Glomerular visceral epithelial cell (primary cell): ENCODE measurements around the gene IL13.
"Not testable (repeated sequence)": the region's sequence is repeated elsewhere in the genome, so short reads cannot be mapped to it uniquely, and the experiment has no call there.

ENCODE experiments used
- DNase-seq: peaks from one replicate; pipeline ENCODE4 v3.0.0-alpha.2; 2016; ENCODE audit errors: extremely low spot score

IL13 gene

DNA sequence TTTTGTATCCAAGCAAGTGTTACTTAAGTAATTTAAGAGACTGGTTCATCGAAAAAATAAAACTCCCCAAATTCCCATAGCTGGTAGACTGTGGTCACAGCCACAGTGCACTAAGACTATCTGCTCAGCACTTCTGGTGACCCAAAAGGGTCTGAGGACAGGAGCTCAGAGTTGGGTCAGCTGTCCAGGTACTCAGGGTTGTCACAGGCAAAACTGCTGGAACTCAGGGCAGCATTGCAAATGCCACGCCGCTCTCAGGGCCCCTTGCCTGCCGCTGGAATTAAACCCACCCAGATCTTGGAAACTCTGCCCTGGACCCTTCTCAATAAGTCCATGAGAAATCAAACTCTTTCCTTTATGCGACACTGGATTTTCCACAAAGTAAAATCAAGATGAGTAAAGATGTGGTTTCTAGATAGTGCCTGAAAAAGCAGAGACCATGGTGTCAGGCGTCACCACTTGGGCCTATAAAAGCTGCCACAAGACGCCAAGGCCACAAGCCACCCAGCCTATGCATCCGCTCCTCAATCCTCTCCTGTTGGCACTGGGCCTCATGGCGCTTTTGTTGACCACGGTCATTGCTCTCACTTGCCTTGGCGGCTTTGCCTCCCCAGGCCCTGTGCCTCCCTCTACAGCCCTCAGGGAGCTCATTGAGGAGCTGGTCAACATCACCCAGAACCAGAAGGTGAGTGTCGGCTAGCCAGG is at the start of gene IL13:
Gene IL13 (plus strand): TSS at position 498 of the 705 bp plus-strand sequence. CDS start 14 bp downstream, at position 512.
- DNase-seq = no peak

DNA sequence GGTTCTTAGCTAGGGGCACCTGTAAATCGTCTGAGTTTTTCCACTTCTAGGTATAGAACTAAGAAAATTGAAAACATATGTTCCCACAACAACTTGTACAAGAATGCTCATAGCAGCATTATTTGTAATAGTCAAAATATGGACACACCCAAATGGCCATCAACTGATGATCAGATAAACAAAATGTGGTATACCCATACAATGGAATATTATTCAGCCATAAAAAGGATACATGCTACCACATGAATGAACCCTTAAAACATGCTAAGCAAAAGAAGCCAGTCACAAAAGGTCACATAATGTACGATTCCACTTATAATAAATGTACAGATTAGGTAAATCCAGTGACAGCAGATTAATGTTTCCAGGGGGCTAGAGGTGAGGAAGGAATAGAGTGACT is 46.0 kb upstream of the IL13 start:
- DNase-seq = no peak

DNA sequence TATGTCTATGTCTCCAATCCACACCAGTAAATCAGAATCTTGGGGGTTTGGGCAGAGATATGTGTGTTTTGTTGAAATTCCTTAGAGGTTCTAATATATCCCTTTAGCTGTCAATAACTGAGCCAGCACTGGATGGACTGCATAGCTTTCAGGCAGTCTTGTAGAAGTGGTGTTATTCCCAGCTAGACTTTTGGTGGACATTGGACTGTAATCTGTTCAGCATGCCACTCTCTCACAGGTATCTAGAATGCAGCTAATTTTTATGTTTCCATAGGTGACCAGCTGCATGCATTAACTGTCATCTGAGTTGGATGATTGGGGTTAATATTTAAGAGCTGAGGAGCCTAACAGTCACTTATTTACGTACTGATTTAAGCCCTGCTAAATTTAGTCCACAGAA is 45.1 kb upstream of the IL13 start:
- DNase-seq = no peak

DNA sequence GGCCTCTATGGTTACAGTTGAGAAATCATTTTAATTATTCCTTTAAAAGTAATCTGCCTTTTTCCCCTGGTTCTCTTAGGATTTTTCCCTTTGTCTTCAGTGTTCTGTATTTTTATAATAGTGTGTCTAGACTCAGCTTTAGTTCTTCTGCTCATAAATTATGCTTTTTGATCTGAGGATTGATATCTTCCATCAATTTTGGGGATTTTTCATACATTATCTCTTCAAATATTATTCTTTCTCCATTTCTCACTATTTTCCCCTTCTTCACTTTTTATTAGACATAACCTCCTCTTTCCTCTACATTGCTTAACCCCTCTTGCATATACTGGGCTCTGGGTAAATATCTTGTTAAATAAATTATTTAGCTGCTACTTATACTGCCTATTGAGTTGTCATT is 36.3 kb upstream of the IL13 start:
- no peak for DNase-seq

DNA sequence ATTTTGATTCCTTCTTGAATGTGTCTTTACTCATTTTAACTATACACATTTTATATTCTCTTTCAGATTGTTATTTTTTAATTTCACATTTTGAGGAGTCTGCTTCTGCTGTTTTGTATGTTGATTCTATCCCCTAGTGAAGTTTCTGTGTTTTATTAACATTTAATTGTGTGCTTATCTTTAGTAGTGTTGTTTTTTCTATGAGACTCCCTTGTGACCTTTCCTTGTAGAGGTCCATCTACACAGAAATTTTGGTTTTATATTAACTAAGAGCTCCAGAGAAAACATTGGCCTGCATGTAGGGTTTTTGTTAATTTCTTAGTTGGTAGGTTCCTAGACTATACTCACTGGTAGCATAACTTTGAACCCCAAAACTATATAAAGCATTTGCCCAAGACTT is 35.4 kb upstream of the IL13 start:
- no peak for DNase-seq

DNA sequence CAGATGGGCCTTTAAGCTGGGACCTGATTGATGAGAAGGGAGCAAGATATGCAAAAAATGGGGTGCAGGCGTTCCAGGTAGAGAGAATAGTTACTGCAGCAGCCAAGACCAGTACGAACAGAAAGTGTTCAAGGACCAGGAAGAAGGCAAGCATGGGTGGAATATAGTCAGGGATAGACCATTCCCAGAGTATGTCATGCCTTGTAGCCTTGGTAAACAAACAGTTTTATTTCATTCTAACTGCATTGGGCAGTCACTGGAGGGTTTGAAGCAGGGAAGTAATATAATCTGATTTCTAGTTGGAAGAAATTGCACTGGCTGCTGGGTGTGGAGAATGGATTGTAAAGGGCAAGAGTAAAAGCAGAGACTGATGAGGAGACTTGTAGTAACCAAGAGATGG is 30.5 kb upstream of the IL13 start:
- no peak for DNase-seq

DNA sequence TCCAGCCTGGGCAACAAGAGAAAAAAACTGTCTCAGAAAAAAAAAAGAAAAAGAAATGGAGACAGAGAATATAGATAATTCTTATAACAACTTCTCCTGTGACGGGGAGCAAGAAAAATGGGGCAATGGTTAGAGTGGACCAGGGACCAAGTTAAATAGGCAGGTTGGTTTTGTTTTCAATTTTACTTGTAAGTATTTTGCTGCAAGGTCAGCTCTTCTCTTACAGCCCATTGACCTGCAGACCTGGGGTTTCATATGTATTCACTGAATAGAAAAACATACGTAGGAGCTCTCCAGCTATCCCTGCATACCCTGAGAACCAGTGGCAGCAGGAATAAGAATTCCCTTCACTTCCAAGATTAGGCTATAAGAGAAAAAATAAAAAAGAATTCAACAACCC is 29.2 kb upstream of the IL13 start:
- DNase-seq = no peak

DNA sequence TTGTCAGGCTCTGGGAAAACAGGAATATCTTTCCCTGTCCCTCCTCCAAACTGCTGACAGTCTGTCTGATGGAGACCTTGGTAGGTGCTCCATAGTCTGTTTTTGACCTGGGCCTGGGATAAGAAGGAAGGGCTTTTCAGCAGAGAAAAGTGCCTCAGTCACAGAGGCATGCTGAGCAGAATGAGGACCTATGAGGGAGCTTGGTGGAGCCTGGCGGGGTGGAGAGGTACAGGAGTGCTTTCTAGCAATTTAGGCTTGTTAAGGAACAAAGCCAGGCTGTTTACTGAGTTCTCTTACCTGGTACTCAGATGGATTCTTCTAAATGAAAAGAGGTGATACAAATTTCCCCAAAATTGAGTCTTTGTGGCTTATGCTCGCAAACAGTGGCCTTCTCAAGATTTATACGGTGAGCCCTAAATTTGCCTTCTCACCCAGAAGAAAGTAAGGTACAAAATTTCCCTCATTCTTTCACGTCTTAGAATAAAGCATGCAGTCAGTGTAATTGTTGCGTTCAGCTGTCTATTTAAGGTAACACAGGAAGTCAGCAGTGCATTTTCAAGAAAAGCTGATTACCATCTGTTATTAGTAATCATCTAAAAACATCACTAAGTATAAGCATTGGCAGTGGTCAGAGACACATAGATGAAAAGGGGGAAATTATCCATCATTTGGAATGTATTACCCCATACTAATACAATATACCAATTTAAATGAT is 28.6 kb upstream of the IL13 start:
- DNase-seq = no peak

DNA sequence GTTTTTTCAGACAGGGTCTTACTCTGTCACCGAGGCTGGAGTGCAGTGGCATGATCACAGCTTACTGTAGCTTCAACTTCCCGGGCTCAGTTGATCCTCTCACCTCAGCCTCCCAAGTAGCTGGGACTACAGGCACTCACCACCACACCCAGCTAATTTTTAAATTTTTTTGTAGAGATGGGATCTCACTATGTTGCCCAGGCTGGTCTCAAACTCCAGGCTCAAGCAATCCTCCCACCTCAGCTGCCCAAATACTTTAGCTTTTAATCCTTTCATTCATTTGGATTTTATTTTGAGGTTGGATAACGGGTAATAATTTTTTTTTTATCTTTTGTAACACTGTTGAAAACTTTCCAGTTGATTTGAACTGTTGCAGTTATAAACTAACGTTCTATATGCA is 24.4 kb upstream of the IL13 start:
- DNase-seq = not testable (repeated sequence)

DNA sequence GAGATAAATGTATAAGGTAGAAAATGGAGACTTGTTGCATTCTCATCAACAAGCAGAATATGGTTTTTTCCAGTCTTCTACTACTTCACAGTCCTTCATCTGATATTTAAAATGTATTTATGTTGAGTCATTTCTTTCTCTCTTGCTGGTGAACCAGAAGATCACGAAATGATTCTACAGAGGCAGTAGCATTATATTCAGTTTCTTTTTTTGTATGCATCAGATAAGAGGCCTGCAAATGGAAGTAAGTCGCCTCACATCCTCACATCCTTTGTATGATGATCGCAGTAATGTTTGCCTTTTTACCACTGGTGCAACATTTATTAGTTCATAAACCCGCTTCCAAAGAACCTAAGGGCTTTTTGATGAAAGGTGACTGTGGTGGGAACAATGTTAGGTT is 22.1 kb upstream of the IL13 start:
- DNase-seq = no peak

DNA sequence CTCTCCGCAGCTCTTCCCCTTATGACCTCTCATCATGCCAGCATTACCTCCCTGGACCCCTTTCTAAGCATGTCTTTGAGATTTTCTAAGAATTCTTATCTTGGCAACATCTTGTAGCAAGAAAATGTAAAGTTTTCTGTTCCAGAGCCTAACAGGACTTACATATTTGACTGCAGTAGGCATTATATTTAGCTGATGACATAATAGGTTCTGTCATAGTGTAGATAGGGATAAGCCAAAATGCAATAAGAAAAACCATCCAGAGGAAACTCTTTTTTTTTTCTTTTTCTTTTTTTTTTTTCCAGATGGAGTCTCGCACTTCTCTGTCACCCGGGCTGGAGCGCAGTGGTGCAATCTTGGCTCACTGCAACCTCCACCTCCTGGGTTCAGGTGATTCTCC is 20.7 kb upstream of the IL13 start:
- no peak for DNase-seq

DNA sequence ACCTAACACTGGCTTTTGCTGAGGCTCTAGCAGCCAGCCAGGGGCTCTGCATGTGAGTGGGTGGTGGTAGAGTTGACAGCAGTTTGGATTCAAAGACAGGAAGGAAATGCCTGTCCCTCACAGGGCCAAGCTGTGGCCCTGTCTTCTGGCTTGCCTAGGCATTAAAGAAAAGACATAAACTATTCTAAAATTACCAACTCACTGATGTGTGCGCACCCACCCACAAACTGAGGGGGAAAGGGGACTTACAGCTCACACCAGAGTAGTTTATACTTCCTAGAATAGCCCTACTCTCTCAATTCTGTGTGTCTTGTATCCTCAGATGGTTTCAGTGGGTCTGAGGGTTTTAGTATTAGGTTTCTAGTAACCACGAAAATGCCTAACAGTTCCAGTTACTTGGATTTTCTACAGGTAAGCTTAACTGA is 18.3 kb upstream of the IL13 start:
- DNase-seq = no peak

DNA sequence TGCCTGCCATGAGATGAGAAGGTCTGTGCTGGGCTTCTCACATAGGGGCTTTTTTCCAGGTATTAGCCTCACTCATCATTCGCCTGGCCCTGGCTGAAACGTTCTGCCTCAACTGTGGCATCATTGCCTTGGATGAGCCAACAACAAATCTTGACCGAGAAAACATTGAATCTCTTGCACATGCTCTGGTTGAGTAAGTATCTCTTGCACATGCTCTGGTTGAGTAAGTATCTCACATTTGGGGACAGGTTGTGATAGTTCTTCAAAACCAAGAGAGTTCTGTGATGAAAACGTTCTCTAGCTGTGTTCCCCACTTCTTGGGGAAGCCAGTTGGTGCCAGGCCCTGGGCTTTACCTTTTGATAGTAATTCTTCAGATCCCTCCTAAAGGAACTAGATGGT is 17.4 kb upstream of the IL13 start:
- no peak for DNase-seq

DNA sequence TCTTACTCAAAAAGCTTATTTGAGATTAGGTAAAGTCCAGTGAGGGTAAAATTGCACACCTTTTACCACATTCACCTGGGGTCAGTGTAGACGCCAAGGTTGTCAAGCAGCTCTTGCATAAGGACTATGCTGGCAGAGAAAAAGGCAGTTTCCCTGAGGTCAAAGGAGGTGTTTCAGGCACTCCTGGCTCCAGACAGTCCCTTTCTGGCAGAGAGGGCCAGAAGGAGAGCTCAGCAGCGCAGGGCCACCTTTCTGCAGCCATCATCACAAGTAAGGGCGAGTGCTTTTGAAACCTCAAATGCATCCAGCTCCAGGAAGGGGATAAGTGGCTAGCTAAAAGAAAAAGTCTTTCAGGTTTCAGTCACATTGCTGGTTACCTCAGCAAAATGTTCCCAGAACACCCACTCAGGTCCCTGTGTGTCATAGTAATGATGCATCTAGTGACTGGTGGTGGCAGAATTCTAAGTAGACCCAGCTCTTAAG is 16.7 kb upstream of the IL13 start:
- no peak for DNase-seq

DNA sequence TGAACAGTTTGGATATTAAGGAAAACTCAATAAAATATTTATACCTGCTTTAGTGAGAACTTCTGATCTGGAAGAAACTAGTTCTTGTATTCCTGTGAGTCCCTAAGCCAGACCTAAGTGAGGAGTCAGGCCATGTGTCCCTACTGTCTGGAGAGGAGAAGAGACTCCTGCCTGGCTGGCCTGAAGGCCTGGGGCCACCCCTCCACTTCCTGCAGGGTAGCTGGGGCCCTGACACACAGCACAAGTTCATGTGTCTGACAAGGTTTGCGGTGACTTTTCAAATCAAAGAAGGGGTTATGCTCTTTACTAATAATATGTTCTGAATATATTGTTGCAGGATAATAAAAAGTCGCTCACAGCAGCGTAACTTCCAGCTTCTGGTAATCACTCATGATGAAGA is 16.1 kb upstream of the IL13 start:
- no peak for DNase-seq

DNA sequence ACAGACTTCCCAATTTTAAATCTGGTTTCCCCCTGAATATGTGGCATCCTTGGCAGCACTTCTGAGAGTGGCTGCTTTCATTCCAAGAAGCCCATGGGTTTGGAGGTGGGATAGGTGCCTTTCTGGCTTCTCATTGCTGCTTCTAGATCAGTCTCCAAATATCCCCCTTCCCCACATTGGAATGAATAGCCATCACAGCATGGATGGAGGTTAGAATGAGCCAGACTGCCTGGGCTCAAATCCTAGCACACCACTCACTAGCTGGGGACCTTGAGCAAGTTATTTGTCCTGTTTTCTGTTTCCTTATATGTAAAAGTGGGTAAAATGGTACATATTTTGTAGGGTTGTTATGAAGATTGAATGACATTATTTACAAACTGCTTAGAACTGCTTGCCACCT is 13.8 kb upstream of the IL13 start:
- DNase-seq = no peak

DNA sequence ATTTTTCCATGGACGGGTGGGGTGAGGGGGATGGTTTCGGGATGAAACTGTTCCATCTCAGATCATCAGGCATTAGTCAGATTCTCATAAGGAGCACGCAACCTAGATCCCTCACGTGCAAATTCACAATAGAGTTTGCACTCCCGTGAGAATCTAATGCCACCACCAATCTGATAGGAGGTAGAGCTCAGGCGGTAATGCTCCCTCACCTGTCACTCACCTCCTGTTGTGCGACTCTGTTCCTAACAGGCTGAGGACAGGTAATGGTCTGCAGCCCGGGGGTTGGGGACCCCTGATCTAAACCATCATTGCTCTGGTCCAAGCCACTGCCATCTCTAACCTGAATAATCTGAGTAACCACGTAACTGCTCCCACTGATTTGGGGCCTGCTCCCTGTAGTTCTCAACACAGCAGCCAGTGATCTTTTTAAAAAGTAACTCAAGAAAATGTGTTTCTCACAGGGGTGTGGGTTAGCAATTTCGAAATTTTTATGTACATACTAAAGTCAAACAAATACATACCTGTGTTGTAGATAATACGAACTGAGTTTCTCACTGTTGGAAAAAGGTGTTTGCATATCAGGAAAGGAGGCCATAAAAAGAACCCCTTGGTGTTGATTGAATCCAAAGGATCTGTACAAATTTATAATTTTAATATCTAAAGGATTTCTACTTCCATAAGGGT is 11.2 kb upstream of the IL13 start:
- no peak for DNase-seq

DNA sequence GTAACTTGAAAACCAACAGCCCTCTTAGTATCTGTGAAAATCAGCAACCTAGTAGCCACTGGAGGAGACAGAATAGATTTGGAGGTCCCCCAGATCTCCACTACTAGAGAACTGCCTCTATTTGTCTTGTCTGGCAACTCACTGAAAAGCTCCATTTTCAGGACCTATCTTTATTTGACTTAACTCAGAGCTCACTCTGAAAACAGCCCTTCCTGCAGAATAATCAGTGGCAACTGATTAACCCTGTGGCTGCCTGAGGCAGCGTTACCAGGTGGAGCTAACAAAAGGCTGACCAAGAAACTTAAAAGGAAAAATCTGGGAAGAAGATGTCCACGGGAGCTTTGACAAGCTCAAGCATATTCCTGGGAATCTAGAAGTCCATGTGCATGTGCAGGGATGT is 10.5 kb upstream of the IL13 start:
- no peak for DNase-seq

DNA sequence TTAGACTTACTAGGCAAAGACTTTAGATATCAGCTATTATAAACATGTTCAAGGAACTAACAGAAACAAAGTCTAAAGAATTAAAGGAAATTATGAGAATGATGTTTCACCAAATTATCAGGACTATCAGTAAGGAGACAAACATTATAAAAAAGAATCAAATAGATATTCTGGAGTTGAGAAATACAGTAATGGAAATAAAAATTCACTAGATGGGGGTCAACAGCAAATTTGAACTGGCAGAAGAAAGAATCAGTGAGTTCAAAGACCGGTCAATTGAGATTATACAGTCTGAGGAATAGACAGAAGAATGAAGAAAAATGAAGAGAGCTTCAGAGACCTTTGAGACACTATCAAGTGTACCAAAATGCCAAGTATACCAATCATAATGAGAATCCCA is 9.6 kb upstream of the IL13 start:
- no peak for DNase-seq

DNA sequence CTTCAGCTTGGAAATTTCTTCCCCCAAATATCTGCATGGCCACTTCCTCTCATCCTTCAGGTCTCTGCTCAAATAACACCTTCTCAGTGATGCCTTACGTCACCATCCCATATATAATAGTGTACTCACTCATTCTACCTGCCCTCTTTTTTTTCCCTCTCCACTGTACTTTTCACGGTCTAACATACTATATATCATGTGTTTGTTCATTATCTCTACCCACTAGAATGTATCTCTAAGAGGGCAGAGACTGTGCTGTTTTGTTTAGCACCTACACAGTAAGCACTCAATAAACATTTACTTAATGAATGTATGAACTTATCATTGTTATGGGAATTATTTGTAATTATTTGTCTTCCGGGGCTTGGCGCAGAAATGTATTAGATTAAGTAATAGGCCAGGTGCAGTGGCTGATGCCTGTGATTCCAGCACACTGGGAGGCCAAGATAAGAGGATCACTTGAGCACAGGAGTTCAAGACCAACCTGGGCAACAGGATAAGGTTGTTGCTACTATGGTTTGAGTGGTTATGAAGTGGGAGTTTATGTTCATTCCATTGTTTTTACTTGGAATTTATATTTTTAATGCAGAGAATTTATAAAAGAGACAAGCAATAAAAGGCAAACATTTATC is 6.0 kb upstream of the IL13 start:
- no peak for DNase-seq

DNA sequence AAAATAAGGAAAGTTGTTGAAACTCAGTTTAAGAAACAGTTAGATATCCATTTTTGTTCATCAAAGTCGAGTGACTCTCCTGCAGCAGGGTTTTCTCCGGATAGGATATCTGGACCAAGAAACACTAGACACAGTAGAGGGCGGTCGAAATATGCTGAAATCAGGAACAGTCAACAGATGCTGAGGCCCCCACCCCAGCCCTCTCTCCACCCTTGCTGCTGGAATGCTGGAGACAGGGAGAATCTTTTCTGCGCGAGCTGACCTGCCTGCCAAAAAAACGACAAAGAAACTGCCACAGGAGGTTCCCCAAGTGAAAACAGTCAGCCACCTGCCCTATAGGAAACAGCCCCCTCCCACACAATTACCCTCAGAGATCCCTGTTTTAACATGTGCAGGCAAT is 4.3 kb upstream of the IL13 start:
- DNase-seq = no peak
